Fibroblast of mammary gland (primary cell): ENCODE results near the gene CIBAR2.

Source experiments
- DNase-seq: peaks from one replicate; pipeline ENCODE4 v3.0.0-alpha.2; 2010; ENCODE audit warnings: low read depth
- H3K4me3 ChIP-seq: 2 replicates; pipeline ENCODE4 v1.5.1; 2011; ENCODE audit warnings: low read depth, mild to moderate bottlenecking, low read length, moderate library complexity; ENCODE audit not compliant: control insufficient read depth
- TF ChIP-seq, protein P1 (sequence below): conservative IDR thresholded peaks from 2 replicates; pipeline ENCODE4 v1.5.1; 2011; ENCODE audit warnings: low read depth, low read length, inconsistent platforms; ENCODE audit not compliant: control insufficient read depth, insufficient read depth

The CIBAR2 gene

DNA sequence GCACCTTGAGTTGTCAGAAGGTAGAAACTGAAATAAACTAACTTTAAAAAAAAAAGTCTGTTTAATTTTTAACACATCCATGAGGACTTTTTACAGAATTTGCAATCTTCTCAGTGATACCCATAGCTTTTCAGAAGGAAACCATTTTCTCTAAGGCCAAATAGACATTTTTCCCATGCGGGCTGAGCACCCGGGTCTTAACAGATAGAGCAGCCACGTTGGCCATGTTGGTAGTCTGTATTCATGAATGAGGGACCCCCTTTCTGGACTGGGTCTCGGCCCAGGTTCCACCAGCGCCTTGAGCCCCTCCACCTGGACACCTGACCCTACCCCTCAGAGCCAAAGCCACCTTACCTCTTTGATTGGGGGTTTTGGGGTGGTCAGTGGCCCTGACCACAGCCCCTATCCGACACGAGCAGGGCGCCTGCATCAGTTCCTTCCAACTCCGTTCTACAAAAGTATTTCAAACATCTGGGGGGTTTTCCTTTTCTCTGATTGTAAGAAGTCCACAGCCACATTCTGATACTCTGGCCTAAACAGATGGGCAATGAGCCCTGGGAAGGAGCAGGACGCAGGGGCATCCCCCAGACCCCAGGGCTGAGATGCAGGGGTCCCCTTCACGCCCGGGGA is 18.0 kb downstream of the CIBAR2 start:
- no peak for DNase-seq
- TF ChIP-seq, protein P1, sequence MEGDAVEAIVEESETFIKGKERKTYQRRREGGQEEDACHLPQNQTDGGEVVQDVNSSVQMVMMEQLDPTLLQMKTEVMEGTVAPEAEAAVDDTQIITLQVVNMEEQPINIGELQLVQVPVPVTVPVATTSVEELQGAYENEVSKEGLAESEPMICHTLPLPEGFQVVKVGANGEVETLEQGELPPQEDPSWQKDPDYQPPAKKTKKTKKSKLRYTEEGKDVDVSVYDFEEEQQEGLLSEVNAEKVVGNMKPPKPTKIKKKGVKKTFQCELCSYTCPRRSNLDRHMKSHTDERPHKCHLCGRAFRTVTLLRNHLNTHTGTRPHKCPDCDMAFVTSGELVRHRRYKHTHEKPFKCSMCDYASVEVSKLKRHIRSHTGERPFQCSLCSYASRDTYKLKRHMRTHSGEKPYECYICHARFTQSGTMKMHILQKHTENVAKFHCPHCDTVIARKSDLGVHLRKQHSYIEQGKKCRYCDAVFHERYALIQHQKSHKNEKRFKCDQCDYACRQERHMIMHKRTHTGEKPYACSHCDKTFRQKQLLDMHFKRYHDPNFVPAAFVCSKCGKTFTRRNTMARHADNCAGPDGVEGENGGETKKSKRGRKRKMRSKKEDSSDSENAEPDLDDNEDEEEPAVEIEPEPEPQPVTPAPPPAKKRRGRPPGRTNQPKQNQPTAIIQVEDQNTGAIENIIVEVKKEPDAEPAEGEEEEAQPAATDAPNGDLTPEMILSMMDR, result no peak
- H3K4me3 ChIP-seq, result no peak overlapping the region

DNA sequence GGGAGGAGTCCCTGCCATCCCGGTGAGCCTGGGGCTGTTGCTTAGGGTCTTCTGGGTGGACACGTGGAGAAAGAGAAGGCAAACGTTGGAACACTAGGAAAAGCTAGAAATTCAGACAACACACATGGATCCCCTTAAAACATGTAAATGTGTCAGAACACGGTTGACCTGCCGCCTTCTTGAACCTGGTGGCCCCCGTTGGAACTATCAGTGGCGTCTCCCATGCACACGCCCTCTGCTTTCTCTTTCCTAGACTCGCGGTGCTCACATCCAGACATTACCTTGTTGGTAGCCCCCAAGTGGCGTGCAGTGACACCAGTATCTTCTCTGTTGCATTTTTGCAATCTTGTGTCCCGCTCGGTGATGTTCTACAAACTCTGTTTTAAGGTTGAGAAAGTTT is 18.6 kb downstream of the CIBAR2 start:
- no peak overlapping the region for H3K4me3 ChIP-seq
- TF ChIP-seq, protein P1, result no peak
- no peak for DNase-seq

DNA sequence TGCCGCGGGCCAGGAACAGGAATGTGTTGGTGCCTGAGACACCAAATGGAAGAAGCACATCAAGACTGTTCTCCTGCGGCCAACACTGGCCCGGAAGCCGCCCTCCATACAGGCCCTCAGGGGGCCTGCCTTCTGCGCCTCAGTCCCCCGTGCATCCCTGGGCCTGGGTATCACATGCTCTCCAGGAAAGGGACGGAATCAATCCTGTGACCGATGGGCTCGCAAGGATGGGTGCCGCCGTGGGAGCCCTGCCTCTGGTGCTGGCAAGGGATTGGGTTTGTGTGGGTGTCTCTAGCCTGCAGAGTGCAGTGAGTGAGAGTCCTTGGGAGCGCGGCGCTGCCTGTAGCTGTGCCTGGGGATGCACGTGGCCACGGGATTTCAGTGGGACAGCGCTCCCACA is 19.4 kb downstream of the CIBAR2 start:
- H3K4me3 ChIP-seq, result no peak overlapping the region
- TF ChIP-seq, protein P1, result no peak
- DNase-seq, result no peak

DNA sequence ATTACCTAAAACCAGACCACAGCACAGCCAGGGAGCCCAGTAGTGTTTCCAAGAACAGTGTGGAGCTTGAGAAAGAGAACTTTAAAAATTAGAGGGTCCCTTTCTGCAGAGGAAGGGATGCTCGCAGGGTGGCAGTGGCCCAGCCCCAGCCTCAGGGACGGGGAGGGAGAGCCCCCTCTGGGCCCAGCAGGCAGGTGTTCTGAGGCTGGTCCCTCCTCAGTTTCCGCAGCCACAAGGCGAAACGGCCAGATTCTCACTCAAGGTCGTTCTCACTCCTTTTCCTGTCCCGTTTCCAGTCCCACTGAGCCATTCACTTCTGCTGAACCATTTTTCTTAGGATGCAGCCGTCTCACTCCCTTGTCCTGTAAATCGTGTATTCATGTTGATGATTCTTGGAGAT is 20.0 kb downstream of the CIBAR2 start:
- H3K4me3 ChIP-seq, result no peak overlapping the region
- TF ChIP-seq, protein P1, result no peak
- no peak for DNase-seq

- no peak for DNase-seq
- TF ChIP-seq, protein P1, result no peak
- H3K4me3 ChIP-seq, result no peak overlapping the region
These were observed 20.8 kb downstream of the CIBAR2 start for GRCh38 chr16:85091522-85091910.

DNA sequence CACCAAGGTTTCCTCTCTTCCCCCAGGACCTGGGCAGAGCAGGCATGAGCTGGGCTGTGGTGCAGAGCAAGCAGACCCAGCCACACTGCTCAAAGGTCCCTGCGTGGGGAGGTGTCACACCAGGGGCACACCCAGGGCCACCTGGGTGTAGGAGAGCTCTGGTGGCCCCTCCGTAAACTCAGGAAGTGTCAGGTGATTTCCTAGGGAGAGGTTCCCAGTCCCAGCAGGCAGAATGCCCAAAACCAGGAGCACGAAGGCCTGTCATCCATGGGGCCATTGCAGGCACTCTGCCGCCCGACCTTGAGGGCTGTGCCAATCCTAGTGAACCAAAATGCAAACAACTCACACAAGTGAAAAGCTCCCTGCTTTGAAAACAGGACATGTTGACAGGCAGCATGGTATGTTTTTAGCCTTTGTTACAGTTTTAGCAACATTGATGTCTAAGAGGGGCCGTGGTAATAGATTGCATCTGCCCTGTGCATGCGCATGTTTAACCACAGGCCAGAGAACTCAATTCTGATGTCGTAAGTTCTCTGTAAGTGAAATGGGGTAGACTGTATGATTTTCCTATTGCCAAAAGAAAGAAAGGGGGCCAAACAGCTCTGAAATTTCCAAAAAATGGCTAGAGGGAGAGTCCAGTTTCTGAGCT is 21.3 kb downstream of the CIBAR2 start:
- no peak overlapping the region for H3K4me3 ChIP-seq
- TF ChIP-seq, protein P1, result no peak
- peak; percentile 14 for DNase-seq

DNA sequence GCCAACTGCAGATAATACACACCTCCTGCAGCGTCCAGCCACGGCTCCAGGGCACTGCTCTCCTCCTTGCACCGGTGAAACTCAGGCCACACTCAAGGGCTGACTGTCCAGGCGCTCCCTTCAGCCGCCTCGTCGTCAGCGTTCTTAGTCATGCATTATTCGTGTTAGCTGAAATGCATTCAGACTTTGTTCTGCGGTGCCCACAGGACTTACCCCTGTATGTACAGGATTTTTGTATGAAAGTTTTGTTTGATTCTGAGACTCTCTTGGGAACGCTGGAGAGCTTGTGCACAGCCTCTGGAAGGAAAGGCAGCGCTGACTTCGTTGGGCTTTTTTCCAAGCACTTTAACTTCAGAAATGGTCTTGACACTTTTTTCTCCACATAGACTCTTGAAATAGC is 22.1 kb downstream of the CIBAR2 start:
- TF ChIP-seq, protein P1, result no peak
- H3K4me3 ChIP-seq, result no peak overlapping the region
- no peak for DNase-seq
